SU-DHL-6 (cell line): ENCODE results near the gene SORCS2.

Experiments
- EZH2phosphoT487 ChIP-seq: fragments of 200-600 bp; sonication (generic), shearing (Covaris generic); conservative IDR thresholded peaks from 2 replicates; pipeline ENCODE4 v1.6.1; 2018; ENCODE audit warnings: mild to moderate bottlenecking, antibody characterized with exemption, low read length, moderate library complexity, mixed read lengths
- TF ChIP-seq, protein P1 (sequence below): fragments of 200-600 bp; sonication (generic); IDR thresholded peaks from one replicate; pipeline ENCODE4 v1.5.1; 2017; ENCODE audit warnings: antibody characterized with exemption, mild to moderate bottlenecking, low read length, moderate library complexity; ENCODE audit not compliant: insufficient read depth, poor library complexity, severe bottlenecking

DNA sequence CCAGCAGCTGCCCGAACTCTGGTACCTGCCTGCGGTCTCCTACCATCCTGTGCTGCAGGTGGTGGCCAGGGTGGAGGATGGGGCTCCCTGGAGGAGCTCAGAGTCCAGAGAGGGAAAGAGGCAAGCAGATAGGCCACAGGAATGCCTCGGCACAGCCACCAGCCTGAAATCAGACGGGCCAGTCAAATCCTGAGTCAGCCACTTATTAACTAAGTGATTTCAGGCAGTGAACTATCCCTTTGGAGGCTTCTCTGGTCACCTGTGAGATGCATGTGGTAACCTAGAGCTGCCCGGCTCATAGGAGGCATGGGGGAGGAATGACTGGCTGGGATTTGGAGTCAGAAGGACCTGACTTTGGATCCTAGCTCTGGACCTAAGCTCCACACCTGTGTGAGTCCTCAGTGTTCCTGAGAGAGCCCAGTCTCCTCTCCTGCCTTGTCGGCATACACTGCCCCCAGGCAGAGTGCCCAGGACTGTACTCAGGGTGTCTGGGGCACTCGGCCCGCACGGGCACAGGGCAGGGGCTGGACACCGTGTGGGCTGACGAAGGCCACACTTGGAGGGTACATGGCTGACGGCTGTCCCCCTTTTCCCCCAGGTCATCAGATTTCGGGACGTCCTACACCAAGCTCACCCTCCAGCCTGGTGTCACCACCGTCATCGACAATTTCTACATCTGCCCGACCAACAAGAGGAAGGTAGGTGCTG, 338.7 kb downstream of the SORCS2 start:
- TF ChIP-seq, protein P1, sequence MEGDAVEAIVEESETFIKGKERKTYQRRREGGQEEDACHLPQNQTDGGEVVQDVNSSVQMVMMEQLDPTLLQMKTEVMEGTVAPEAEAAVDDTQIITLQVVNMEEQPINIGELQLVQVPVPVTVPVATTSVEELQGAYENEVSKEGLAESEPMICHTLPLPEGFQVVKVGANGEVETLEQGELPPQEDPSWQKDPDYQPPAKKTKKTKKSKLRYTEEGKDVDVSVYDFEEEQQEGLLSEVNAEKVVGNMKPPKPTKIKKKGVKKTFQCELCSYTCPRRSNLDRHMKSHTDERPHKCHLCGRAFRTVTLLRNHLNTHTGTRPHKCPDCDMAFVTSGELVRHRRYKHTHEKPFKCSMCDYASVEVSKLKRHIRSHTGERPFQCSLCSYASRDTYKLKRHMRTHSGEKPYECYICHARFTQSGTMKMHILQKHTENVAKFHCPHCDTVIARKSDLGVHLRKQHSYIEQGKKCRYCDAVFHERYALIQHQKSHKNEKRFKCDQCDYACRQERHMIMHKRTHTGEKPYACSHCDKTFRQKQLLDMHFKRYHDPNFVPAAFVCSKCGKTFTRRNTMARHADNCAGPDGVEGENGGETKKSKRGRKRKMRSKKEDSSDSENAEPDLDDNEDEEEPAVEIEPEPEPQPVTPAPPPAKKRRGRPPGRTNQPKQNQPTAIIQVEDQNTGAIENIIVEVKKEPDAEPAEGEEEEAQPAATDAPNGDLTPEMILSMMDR: no peak
- no peak for TF ChIP-seq EZH2phosphoT487
